Calu3 (cell line): ENCODE measurements around the gene WLS. TPM values are rescaled to one million over a fixed set of nuclear protein-coding genes. Genes with fewer than 3 reads are reported as not detected.
"Not testable (repeated sequence)": the region's sequence is repeated elsewhere in the genome, so short reads cannot be mapped to it uniquely, and the experiment has no call there.

Source experiments
- BruUV-seq: library from RNA; stranded (reverse); fragments of 400-500 nt; replicated peaks from 2 replicates; lab custom pipeline; 2021; lab: Mats Ljungman, UMichigan
- CTCF ChIA-PET: fragments of 300-600 bp; sonication (Branson Sonifier 250); formaldehyde crosslinking; loops from one replicate; lab custom pipeline; 2022; ENCODE audit warnings: antibody characterized with exemption; lab: Charles Lee
- DNase-seq: peaks from one replicate; pipeline ENCODE4 v3.0.0; 2022
- H3K27ac Mint-ChIP-seq: one replicate; pipeline ENCODE4 v1.8.0; 2022; ENCODE audit warnings: mixed read lengths; ENCODE audit not compliant: unreplicated experiment
- H3K27me3 Mint-ChIP-seq: one replicate; pipeline ENCODE4 v1.8.0; 2022; ENCODE audit warnings: mixed read lengths; ENCODE audit not compliant: unreplicated experiment
- H3K36me3 Mint-ChIP-seq: one replicate; pipeline ENCODE4 v1.8.0; 2022; ENCODE audit warnings: mild to moderate bottlenecking, moderate library complexity, mixed read lengths; ENCODE audit not compliant: insufficient read depth, unreplicated experiment
- H3K4me1 Mint-ChIP-seq: one replicate; pipeline ENCODE4 v1.8.0; 2022; ENCODE audit warnings: mild to moderate bottlenecking, low read depth, mixed read lengths; ENCODE audit not compliant: unreplicated experiment
- H3K4me3 Mint-ChIP-seq: one replicate; pipeline ENCODE4 v1.8.0; 2022; ENCODE audit warnings: mild to moderate bottlenecking, low read depth, moderate library complexity, mixed read lengths; ENCODE audit not compliant: unreplicated experiment
- H3K9me3 Mint-ChIP-seq: one replicate; pipeline ENCODE4 v1.8.0; 2022; ENCODE audit warnings: low read depth, mixed read lengths; ENCODE audit not compliant: unreplicated experiment
- CTCF ChIP-seq: fragments of 200-600 bp; IDR thresholded peaks from one replicate; pipeline ENCODE4 v1.8.0; 2022; ENCODE audit warnings: antibody characterized with exemption; ENCODE audit not compliant: unreplicated experiment
- intact Hi-C: fragments of 100-400 bp; cut with micrococcal nuclease; formaldehyde crosslinking; loops from one replicate; pipeline ENCODE4 v1.10.0; 2022; ENCODE audit not compliant: unreplicated experiment
- total RNA-seq: library from RNA; stranded (reverse); gene quantifications from 2 replicates; pipeline ENCODE4 v1.2.3, GENCODE V29; 2022

Gene WLS
- total RNA-seq, 1 experiment from 2014 or later, result 50.9 TPM

GRCh38 chr1:68269637-68270430 lies 37.5 kb upstream of the WLS start:
- no peak for TF ChIP-seq CTCF
- H3K27me3 Mint-ChIP-seq, result no peaks in the 10 kb centered on the region
- peak; percentile 69 for DNase-seq
- intact Hi-C loops, result no loop called here
- CTCF ChIA-PET, result no interaction called here
- no TSS peak for BruUV-seq
- peaks cover 3% of the 10 kb centered on the region for H3K9me3 Mint-ChIP-seq
- no peaks in the 10 kb centered on the region for H3K36me3 Mint-ChIP-seq
- no peak overlapping the region for H3K4me3 Mint-ChIP-seq
- H3K4me1 Mint-ChIP-seq, result no peaks in the 10 kb centered on the region
- H3K27ac Mint-ChIP-seq, result no peak overlapping the region

GRCh38 chr1:68268896-68269483 lies 36.7 kb upstream of the WLS start:
- peaks cover 3% of the 10 kb centered on the region for H3K9me3 Mint-ChIP-seq
- no peak overlapping the region for H3K27ac Mint-ChIP-seq
- H3K4me3 Mint-ChIP-seq, result no peak overlapping the region
- TF ChIP-seq CTCF, result no peak
- no peaks in the 10 kb centered on the region for H3K36me3 Mint-ChIP-seq
- H3K4me1 Mint-ChIP-seq, result no peaks in the 10 kb centered on the region
- CTCF ChIA-PET, result no interaction called here
- intact Hi-C loops, result no loop called here
- DNase-seq, result no peak
- no TSS peak for BruUV-seq
- no peaks in the 10 kb centered on the region for H3K27me3 Mint-ChIP-seq

- CTCF ChIA-PET, DNase-seq, H3K27ac Mint-ChIP-seq, BruUV-seq, H3K36me3 Mint-ChIP-seq, H3K9me3 Mint-ChIP-seq, H3K4me1 Mint-ChIP-seq, H3K27me3 Mint-ChIP-seq, intact Hi-C loops, H3K4me3 Mint-ChIP-seq: not testable (repeated sequence)
Observed at GRCh38 chr1:68256824-68257223, 24.5 kb upstream of the WLS start.

GRCh38 chr1:68255301-68255700 lies 23.0 kb upstream of the WLS start:
- no peak for TF ChIP-seq CTCF
- no peak overlapping the region for H3K4me3 Mint-ChIP-seq
- CTCF ChIA-PET, result interaction anchor here (0.6 kb wide), 1 partner anchor 61 kb away, joined by 6 read pairs; no protein-coding TSS in a partner anchor
- no peak overlapping the region for H3K27ac Mint-ChIP-seq
- H3K36me3 Mint-ChIP-seq, result no peaks in the 10 kb centered on the region
- no TSS peak for BruUV-seq
- peaks cover 2% of the 10 kb centered on the region for H3K9me3 Mint-ChIP-seq
- no peaks in the 10 kb centered on the region for H3K4me1 Mint-ChIP-seq
- intact Hi-C loops, result no loop called here
- no peaks in the 10 kb centered on the region for H3K27me3 Mint-ChIP-seq
- DNase-seq, result no peak
